HG03139 (cell line): Measurements from ENCODE around the gene KNTC1.
"Not testable (repeated sequence)": the region's sequence is repeated elsewhere in the genome, so short reads cannot be mapped to it uniquely, and the experiment has no call there.

Source experiments
- ATAC-seq: cut with Tn5 transposase; IDR thresholded peaks from one replicate; pipeline ENCODE4 v1.9.1; 2021; ENCODE audit not compliant: unreplicated experiment

The KNTC1 gene

DNA sequence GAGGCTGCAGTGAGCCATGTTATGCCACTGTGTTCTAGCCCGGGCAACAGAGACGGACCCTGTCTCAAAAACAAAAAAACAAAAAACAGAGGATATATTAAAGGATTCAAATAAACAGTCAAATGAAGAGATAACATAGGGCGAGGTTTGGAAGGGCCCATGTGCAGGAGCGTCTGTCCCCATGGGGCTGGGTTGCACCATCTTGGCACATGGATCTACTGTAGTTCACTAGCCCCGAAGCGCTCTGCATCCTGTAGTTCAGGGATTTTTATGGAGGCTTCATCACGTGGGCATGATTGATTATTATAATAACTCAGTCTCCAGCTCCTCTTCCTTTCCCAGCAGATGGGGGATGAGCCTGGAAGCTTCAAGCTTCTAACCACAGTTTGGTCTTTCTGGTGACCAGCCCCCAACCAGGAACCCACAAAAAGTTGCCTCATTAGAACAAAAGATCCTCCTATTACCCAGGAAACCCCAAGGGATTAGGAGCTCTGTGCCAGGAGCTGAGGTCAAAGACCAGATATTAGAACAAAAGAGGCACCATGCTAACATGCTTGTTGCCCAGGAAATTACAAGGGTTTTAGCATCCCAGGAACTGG, 116.3 kb downstream of the KNTC1 start:
- no peak for ATAC-seq

DNA sequence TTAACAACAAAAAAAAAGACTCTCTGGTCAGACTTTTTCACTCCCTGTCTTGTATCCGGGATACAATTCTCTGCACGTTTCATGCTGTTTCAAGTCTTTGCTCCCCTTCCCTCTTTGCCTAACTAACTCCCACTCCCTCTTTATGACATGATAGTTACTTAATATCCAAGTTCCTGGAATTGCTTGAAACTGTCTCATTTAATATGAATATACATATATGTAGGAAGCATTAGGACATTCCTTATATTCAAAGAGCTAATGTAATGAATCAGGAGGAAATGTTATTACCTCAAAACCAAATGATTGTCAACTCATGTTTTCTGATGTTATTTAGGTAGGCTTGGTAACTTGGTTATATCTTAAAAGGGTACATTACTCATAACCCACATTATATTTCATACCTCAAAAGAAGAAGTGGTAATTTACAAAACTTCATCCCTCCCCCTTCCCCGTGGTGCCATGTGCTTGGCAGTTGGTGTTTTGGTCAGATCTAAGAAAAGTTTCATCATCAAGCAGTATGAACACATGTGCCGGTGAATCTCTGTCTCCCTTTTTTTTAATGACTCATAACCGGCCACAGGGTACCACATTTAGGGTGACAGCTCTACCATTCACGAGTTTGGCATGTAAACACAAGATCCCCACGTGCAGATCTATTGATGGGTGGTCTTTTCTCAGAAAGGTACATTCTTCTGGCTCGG, 119.6 kb downstream of the KNTC1 start:
- no peak for ATAC-seq

DNA sequence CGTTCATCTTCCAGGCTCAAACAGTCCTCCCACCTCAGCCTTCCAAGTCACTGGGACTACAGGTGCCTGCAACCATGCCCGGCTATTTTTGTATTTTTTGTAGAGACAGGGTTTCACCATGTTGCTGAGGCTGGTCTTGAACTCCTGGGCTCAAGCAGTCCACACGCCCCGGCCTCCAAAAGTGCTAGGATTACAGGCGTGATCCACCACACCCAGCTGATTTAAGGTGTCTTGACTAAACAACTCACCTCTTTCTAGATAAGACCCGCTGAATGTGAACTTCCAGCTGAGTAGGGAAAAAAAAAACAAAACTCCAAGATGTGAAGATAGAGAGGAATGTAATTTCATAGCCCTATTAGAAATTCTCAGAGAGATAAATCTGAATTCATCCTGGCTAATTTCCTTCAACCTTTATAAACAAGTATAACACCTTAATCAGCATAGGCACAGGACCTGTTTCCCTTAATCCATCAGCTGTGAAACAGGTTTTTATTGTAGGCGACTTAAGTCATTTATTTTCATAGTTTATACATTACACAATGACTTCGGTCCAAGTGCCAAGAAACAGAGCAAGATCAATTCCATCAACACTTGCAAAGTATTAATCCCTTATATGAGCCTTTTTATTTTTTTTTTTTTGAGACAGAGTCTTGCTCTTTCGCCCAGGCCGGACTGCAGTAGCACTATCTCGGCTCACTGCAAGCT, 124.6 kb downstream of the KNTC1 start:
- no peak for ATAC-seq

DNA sequence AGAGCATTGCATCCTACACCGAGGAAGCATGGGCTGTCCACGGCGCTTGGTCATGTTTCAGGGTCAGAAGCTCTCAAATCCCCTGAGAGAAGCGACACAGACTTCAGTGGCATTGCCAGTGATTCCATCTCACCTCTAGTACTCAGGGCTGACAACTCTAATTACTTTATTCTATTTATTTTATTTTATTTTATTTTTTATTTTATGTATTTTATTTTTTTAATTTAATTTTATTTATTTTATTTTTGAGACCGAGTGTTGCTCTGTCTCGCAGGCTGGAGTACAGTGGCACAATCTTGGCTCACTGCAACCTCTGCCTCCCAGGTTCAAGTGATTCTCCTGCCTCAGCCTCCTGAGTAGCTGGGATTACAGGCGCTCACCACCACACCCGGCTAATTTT, 126.2 kb downstream of the KNTC1 start:
- ATAC-seq, result not testable (repeated sequence)

DNA sequence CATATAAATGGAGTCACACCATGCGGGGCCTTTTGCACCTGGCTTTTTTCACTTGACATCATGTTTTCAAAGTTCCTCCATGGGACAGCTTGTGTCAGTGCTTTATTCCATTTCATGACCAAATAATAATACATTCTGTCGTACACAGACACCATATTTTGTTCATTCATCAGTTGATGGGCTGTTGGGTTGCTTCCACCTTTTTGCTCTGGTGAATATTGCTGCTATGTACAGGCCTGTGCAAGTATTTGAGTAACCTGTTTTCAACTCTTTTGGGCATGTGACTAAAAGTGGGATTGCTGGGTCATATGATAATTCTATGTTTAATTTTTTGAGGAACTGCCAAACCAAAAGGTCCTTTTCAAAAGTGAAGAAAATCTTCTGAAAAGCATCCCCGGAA, 129.2 kb downstream of the KNTC1 start:
- no peak for ATAC-seq

DNA sequence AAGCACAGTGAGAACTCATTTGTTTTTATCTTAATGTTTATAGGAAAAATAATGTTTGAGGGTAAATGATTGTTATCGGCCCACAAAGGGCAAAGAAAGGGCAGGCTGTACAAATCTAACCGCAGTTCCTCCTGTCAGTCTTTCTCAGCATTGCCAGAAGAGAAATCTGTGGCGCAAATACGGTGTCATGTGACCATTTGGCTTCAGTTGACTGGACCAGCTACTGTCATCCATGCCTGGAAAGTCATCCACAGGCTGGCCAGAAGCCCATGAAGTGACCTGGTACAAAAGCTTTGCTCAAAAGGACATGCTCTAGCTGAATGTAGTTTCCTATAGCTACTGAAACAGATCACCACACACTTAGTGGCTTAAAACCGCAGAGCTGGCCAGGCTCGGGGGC, 132.5 kb downstream of the KNTC1 start:
- ATAC-seq, result no peak

DNA sequence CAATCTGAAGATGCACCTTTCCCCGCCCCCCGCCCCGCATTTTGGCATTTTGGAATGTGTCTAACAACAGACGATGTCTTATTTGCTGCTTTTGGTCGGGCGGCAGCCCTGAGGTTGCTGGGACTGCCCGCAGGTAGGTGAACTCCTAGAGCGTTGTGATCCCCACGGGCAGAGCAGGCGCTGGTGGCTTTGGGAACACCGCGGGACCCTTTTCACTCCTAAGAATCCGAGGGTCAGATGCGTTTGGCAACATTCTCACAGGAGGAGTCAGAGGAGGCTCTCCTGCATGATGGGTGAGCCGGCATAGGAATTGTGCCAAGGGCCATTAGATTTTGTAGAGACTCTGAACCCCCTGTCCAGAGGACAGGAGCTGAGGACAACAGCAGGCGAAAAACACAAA, 134.2 kb downstream of the KNTC1 start:
- ATAC-seq, result no peak

DNA sequence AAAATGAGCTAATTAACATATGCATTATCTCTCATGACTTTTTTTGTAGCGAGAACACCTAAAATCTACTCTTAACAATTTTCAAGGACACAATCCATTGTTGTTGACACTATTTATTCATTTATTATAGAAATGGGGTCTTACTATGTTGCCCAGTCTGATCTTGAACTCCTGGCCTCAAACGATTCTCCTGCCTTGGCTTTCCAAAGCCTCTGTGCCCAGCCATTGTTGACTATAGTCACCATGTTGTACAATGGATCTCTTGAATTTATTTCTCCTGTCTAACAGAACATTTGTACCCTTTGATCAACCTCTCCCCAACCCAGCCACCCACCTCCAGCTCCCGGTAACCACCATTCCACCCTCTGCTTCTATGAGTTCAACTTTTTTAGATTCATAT, 134.9 kb downstream of the KNTC1 start:
- ATAC-seq, result no peak

DNA sequence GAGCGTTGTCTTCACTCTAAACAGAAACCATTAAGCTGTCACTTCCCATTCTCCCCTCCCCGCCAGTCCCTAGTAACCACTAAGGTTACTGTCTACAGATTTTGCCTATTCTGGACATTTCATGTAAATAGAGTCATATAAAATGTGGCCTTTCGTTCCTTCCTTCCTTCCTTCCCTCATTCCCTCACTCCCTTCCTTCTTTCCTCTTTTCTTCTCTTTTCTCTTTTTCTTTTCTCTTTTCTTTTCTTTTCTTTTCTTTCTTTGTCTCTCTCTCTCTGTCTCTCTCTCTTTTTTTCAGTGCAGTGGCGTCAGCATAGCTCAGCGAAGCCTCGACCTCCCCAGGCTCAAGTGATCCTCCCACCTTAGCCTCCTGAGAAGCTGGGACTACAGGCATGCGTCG, 138.3 kb downstream of the KNTC1 start:
- no peak for ATAC-seq

DNA sequence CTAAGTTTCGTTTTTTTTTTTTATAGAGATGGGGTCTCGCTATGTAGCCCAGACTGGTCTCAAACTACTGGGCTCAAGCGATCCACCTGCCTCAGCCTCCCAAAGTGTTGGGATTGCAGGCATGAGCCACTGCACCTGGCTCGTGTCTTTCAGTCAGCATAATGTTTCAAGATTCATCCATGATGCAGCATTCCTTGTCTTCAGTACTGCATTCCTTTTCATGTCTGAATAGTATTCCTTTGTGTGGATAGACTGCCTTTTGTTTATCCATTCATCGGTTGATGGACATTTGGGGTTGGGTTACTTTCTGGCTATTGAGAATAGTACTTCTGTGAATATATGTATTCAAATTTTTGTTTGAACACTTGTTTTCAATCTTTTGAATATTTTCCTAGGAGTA, 138.7 kb downstream of the KNTC1 start:
- no peak for ATAC-seq

DNA sequence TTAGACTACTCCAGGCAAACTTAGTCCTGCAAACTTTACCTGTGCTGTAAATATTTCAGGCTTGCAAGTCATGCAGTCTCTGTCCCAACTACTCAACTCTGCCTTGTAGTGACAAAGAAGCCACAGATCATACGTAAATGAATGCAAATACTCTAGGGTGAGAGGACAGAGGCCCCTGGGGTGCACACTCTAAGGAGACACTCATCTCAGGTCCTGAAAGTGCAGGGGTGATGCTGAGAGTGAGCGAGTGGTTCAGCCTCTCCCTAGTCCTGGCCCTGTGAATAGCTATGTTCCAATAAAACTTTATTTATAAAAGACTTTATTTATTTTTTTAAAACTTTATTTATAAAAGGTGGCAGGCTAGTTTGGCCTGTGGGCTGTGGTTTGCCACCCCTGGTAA, 141.2 kb downstream of the KNTC1 start:
- no peak for ATAC-seq

DNA sequence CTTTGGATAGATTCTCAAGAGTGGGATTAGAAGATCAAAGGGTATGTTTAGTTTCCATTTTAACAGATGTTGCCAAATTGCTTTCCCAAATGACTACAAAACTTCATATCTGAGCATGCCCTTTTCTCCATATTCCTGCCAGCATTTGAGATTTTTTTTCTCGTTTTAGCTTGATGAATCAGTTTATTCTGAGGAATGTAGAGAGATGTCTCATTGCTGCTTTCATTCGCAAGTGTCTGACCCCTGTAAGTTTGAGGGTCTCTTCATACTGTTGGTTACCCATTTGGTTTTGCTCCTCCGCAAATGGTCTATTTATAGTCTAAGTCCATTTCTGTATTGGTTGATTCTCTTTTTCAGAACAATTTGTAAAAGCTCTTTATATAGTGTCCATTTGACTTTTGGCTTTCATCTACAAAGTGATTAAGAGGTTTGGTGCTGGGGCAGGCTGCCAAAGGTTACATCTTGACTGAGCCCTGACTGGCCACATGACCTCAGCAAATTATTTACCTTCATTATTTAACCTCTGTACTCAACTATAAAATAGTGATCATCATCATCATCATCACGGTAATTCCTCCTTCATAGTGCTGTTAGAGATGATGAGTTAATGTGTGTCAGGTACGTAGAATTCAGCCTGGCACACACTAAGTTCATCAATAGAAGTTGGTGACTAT, 142.5 kb downstream of the KNTC1 start:
- no peak for ATAC-seq

DNA sequence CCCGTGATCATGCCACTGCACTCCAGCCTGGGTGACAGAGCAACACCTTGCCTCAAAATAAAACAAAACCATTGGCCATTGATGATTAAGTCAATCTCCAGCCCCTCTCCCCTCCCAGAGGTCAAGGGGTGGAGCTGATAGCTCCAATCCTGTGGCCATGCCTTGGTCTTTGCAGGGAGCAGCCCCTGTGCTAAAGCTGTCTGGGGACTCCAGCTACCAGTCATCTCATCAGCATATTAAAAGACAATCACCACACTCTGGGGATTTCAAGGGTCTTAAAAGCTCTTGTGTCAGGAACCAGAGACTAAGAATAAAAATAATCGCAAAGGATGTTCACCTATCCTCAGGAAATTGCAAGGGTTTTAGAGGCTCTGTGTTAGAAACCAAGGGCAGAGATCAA, 145.5 kb downstream of the KNTC1 start:
- ATAC-seq, result no peak
